ENCODE measurements around the gene C12orf56. TPM values are rescaled to one million over a fixed set of nuclear protein-coding genes. Genes with fewer than 3 reads are reported as not detected.

Gene C12orf56
- total RNA-seq, 3 donors from 2014 or later = 0.09 to 0.53 TPM; not detected in 1

GRCh38 chr12:64270411-64270810 is 120.1 kb downstream of the C12orf56 start:
- H3K36me3 ChIP-seq (ENCODE audit: low read depth) = no peaks in the 10 kb centered on the region
- no peak for DNase-seq
- H3K4me3 ChIP-seq = no peak overlapping the region
- intact Hi-C loops (cut with DNase I, micrococcal nuclease) = no loop called here
- no peak for ATAC-seq
- no peaks in the 10 kb centered on the region for H3K9me3 ChIP-seq
- TF ChIP-seq, protein P1, sequence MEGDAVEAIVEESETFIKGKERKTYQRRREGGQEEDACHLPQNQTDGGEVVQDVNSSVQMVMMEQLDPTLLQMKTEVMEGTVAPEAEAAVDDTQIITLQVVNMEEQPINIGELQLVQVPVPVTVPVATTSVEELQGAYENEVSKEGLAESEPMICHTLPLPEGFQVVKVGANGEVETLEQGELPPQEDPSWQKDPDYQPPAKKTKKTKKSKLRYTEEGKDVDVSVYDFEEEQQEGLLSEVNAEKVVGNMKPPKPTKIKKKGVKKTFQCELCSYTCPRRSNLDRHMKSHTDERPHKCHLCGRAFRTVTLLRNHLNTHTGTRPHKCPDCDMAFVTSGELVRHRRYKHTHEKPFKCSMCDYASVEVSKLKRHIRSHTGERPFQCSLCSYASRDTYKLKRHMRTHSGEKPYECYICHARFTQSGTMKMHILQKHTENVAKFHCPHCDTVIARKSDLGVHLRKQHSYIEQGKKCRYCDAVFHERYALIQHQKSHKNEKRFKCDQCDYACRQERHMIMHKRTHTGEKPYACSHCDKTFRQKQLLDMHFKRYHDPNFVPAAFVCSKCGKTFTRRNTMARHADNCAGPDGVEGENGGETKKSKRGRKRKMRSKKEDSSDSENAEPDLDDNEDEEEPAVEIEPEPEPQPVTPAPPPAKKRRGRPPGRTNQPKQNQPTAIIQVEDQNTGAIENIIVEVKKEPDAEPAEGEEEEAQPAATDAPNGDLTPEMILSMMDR (IDR thresholded peaks at IDR 0.05) = no peak
- no peaks in the 10 kb centered on the region for H3K4me1 ChIP-seq (ENCODE audit: low read depth)

GRCh38 chr12:64269161-64269560 is 121.4 kb downstream of the C12orf56 start:
- no peak for ATAC-seq
- no peak for DNase-seq
- intact Hi-C loops (cut with DNase I, micrococcal nuclease) = no loop called here
- no peaks in the 10 kb centered on the region for H3K36me3 ChIP-seq (ENCODE audit: low read depth)
- H3K4me3 ChIP-seq = no peak overlapping the region
- H3K9me3 ChIP-seq = no peaks in the 10 kb centered on the region
- H3K4me1 ChIP-seq (ENCODE audit: low read depth) = no peaks in the 10 kb centered on the region
- TF ChIP-seq, protein P1 (IDR thresholded peaks at IDR 0.05) = no peak

DNA sequence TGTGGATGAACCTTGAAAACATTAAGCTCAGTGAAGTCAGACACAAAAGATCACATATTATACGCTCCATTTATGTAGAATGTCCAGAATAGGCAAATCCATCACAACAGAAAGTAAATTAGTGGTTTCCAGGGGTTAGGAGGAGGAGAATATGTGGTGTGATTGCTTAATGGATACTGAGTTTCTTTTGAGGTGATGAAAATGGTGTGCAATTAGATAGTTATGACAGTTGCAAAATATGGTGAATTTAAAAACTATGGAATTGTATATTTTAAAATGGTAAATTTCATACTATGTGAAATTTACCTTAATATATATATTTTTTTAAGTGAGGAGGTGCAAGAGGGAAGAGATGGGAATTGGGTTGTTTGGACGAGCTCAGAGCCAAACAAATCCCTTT is 122.1 kb downstream of the C12orf56 start:
- DNase-seq = no peak
- TF ChIP-seq, protein P1 (IDR thresholded peaks at IDR 0.05) = no peak
- H3K36me3 ChIP-seq (ENCODE audit: low read depth) = no peaks in the 10 kb centered on the region
- no peaks in the 10 kb centered on the region for H3K9me3 ChIP-seq
- no peak overlapping the region for H3K4me3 ChIP-seq
- no peak for ATAC-seq
- no peaks in the 10 kb centered on the region for H3K4me1 ChIP-seq (ENCODE audit: low read depth)
- intact Hi-C loops (cut with DNase I, micrococcal nuclease) = no loop called here

DNA sequence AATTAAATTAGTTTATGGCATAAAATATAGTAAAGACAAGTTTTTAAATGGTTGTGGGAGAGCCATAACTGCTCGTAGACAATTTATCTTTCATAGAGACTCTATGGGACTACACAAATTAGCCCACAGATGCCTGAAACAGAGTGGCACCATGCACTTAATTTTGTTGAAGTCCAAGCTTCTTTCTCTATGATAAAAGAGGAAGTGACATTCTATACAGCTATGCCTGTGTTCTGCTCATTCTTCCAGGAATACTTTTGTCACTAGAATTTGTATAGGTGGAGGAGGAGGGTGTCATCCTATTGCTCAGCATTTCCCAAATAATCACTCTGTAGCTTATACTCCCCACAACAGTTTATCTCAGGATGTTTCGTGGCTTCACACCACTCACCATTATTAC is 124.7 kb downstream of the C12orf56 start:
- no peaks in the 10 kb centered on the region for H3K4me1 ChIP-seq (ENCODE audit: low read depth)
- no peak overlapping the region for H3K4me3 ChIP-seq
- ATAC-seq (no peak), DNase-seq (no peak)
- H3K9me3 ChIP-seq = no peaks in the 10 kb centered on the region
- intact Hi-C loops (cut with DNase I, micrococcal nuclease) = no loop called here
- TF ChIP-seq, protein P1 (IDR thresholded peaks at IDR 0.05) = no peak
- no peaks in the 10 kb centered on the region for H3K36me3 ChIP-seq (ENCODE audit: low read depth)

GRCh38 chr12:64261813-64262212 is 128.7 kb downstream of the C12orf56 start:
- Histone ChIP-seq H3K4me1 (ENCODE audit: low read depth) (no peaks in the 10 kb centered on the region), H3K9me3 (no peaks in the 10 kb centered on the region), H3K36me3 (ENCODE audit: low read depth) (no peaks in the 10 kb centered on the region), H3K4me3 (no peak overlapping the region)
- DNase-seq (no peak), ATAC-seq (no peak)
- TF ChIP-seq, protein P1 (IDR thresholded peaks at IDR 0.05) = no peak
- intact Hi-C loops (cut with DNase I, micrococcal nuclease) = no loop called here

DNA sequence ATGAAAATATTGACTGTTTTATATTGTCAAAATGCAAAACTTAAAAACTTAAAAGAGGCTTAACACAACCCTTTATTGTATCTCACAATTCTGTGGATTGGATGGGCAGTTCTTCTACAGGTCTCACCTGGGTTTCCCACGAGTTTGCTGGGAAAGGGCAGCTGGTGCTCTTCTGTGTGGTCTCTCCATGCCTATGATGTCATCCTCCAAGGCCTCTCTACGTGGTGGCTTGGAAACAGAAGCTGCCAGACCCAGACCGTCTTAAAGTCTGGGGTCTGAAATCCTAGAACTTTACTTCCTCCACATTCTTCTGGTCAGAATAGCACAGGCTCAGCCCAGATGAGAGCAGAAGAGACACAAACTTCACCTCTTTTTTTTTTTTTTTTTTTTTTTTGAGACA is 132.0 kb downstream of the C12orf56 start:
- TF ChIP-seq, protein P1 (IDR thresholded peaks at IDR 0.05) = no peak
- DNase-seq (no peak), ATAC-seq (no peak)
- intact Hi-C loops (cut with DNase I, micrococcal nuclease) = loop anchor here (5.0 kb wide), 1 partner anchor 421 kb away; no protein-coding TSS in a partner anchor
- no peaks in the 10 kb centered on the region for H3K36me3 ChIP-seq (ENCODE audit: low read depth)
- no peak overlapping the region for H3K4me3 ChIP-seq
- H3K4me1 ChIP-seq (ENCODE audit: low read depth) = no peaks in the 10 kb centered on the region
- H3K9me3 ChIP-seq = no peaks in the 10 kb centered on the region
